Renal cortical epithelial cell (primary cell): ENCODE data around the gene PHF11. TPM values are rescaled to one million over a fixed set of nuclear protein-coding genes. Genes with fewer than 3 reads are reported as not detected.

Source experiments
- DNase-seq: peaks from one replicate; pipeline ENCODE4 v3.0.0-alpha.2; 2011; ENCODE audit warnings: low read depth
- total RNA-seq: library from RNA; depleted of rRNA; stranded (reverse); fragments of >200 nt; gene quantifications from 2 replicates; pipeline ENCODE4 v1.2.3, GENCODE V29; 2014

PHF11 gene
- total RNA-seq, 1 donor from 2014 or later = 25.3 TPM

DNA sequence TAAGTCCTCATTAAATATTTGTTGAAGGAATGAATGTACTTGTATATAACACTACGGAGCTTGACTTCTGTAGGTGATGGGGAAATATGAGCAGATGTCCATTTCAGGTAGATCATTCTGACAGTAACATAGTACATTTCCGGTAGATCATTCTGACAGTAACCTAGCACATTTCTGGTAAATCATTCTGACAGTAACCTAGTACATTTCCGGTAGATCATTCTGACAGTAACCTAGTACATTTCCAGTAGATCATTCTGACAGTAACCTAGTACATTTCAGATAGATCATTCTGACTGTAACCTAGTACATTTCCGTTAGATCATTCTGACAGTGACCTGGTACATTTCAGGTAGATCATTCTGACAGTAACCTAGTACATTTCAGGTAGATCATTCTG is 2.5 kb downstream of the PHF11 start:
- DNase-seq = no peak

DNA sequence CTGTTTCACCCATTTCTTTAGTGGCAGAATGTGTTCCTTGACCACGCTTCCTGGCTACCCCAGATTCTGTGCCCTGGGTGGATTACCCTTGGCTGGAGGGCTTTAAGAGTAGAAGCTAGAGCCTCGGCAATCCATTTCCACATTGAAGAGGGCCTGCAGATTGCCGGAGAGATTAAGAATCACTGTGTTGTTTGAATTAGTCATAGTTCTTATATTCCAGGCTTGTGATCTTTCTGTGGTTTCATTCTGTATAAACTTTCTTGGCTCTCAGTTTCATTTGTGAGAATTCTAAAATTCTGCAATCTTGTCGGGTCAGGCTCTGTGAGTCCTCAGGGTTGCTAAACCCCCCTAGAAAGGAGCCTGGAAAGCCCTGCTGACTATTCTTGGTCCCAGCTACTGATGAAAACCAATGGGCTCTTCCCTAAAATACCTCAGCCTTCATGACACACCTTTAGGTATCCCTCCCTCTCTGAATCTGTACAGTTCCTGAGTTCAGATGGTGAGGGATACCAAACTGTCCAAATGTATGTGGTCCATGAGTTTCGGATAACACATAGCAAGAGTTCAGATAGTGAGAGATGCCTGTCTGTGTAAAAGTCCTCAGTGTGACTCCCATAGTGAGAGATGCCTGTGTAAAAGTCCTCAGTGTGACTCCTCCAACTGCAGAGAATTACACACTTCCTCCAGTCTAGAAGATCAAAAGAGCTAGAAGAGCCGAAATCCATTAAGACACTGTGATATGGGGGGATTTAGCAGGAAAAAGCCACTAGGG is 4.3 kb downstream of the PHF11 start:
- peak; percentile 23 for DNase-seq

- no peak for DNase-seq
Observed at GRCh38 chr13:49502954-49503353, 7.2 kb downstream of the PHF11 start.

DNA sequence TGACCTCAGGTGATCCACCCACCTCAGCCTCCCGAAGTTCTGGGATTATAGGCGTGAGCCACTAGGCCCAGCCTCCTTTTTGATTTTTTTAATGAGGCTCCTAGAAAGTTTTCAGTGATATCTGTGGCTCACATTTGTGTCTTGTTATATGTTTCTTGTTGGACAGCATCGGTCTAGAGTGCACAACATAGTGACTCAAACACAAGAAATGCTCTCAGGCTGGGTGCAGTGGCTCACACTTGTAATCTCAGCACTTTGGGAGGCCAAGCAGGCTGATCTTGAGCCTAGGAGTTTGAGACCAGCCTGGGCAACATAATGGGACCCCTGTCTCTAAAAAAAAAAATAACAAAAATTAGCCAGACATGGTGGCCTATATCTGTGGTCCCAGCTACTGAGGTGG is 8.2 kb downstream of the PHF11 start:
- DNase-seq = no peak

- DNase-seq = no peak
Observed at GRCh38 chr13:49512578-49512977, 16.8 kb downstream of the PHF11 start.

- no peak for DNase-seq
Observed at GRCh38 chr13:49516467-49516866, 20.7 kb downstream of the PHF11 start.

DNA sequence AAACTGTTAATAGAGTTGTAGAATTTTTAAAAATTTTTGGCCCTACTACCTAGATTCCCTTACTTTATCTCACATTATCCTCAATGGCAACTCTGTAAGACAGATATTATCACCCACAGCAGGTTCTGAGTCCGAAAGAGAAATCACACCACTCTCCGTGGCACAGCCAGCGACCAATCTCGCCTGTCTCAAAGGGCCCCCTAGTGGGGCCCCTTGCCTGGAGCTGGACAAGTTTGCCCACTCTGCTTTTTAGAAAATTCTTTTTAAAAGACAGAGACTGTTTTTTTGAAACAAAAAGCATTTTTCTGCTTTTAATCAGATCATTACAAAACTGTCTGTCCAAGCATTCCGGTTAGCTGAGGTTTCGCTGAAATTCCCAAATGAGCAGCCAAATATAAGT is 21.7 kb downstream of the PHF11 start:
- DNase-seq = no peak

DNA sequence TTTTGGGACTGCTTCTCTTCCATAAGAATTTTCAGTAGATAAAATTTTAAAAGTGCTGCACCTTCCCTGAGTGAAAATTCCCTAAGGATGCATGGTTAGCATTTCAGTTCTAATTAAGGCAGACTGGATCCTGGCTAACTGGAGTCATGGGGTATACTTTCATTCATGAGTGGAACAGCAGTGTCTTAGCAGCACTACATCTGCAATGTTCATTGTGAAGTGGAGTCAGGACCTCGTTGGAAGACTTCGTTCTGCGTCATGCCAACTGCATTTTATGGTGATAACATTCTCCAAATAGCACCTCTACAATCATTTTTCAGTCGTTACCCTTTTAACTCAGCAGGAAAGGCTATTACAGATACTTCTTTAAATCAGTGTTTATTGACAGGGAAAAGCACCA is 25.5 kb downstream of the PHF11 start:
- no peak for DNase-seq

DNA sequence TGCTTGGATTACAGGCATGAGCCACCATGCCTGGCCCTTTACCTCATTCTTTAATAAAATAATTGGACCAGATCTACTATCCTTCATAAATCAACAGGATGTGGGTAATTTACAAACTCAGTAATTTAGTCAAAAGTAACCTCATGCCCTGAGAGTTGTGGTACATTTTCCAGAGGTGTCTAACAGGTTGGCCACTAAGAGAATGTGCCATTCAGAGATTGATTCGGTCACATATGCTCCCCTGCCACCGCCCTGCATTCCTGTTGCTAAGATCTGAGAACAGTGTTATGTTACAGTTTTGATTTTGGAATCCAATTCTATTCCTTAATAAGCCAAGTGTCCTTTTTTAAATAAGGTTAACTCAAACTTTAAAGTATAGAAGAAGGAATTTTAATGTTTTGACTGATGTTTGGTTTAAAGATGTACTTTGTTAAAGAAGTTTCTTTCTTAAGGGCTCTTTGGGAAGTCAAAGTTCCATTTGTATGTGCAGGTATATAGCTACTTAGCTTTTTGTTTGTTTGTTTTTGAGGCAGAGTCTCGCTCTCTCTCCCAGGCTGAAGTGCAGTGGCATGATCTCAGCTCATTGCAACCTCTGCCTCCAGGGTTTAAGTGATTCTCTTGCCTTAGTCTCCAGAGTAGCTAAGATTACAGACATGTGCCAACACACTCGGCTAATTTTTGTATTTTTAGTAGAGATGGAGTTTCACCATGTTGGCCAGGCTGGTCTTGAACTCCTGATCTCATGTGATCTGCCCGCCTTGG is 29.2 kb downstream of the PHF11 start:
- DNase-seq = no peak

DNA sequence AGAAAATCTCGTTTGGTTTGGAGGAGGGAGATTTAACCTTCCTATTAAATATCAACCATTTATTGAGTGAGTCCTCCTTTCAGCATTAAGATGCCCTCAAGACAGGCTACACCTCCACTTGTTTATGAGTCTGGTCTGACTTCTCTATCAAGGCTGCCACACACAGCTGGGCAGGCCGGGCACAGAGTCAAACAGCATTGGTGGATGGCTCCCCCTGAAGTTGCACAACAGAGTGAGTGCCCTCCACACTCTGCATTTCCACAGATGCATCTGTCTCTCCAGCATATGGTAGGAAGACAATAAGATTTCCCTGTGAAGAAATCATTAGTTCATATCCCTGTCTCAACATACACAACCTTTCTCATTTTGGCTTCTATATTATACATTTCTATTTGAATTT is 31.4 kb downstream of the PHF11 start:
- DNase-seq = no peak

DNA sequence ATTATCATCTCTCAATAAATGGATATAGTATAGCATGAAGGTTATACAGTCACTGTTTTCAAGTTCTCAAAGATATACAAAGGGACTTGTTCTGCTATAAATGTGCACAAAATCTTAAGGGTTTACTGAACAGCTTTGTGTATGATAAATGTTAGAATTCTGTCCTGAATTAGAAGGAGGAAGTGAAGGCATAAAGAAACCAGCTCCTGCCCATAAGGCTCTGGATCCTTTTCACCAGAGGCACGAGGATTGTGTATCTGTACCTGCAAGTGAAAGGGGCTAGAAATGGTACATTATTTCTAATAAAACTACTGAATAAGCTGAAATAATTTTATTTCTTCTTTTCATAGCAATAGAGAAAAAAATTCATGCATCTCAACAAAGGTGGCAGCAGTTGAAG is 32.4 kb downstream of the PHF11 start:
- no peak for DNase-seq

GRCh38 chr13:49530457-49530856 is 34.7 kb downstream of the PHF11 start:
- DNase-seq = peak; percentile 31

GRCh38 chr13:49532593-49532992 is 36.8 kb downstream of the PHF11 start:
- peak; percentile 49 for DNase-seq

- no peak for DNase-seq
Observed at GRCh38 chr13:49533011-49533410, 37.3 kb downstream of the PHF11 start.

DNA sequence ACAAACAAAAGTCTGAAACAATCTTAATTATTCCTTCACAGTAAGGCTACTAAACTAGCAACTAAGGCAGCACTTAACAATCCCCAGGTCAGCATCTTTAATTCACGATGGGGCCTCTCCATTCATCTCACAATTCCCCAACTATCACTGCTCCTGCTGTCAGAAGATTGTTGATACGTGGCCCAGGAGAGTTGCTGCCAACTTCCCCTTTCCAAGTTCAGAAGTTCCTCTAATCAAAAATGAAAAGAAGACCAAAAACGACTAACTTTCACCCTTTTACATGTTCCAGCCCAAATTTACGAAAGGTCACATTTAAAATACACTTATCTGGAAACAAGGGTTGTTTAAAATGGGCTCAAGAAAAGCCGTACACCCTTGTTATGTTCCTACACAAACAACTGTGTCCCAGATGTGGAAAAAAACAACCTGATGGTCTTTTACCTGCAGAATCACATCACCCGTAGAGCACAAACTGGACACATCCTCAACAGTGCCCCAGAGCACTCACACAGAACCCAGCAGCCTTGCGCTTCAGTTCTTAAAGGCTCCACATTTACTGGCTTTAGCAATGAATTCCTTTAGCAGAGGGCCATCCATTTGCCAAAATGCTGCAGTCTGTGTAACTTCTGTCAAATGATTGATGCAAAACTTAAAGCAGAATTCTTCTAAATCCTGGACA is 38.0 kb downstream of the PHF11 start:
- no peak for DNase-seq

DNA sequence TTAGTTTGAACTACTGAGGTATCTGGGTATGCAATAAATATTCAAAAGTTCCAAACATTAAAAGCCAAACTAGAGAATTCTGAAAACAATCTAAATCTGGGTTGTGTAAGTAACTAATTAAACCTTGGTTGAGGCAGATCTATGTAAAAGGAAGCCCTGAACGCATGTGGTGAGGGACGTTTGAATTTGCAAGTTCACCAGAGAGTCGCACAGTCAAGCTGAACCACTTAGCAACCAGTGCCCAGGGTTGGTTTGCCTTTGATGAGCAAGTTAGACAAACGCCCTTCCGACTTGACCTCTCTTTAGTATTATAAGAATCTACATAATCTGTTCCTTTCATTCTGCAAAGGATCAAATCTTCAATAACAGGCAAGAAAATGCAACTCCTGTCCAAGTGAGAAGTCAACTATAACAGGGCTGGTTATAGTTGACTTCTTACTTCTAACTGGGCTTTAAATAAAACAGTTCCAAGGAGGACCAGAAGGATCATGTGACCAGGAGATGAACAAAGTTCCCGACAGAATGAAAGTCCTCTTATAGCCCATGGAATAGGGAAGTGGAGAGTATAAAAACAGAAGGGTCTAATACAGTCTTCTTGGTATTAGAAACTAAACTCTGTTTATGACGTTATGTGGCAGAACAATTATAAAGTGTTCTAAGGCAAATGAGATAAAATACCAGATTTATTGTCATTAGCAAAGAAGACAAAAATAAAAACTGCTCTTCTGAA is 40.6 kb downstream of the PHF11 start:
- no peak for DNase-seq

DNA sequence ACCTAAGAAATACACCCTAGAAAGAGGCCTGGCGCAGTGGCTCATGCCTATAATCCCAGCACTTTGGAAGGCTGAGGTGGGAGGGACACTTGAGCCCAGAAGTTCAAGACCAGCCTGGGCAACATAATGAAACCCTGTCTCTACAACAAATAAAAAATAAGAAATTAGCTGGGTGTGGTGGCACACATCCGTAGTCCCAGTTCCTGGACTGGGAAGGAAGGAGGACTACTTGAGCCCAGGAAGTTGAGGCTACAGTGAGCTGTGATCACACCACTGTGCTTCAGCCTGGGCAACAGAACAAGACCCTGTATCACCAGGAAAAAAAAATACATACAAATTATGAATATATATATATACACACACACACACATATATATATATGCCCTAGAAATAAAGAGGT is 42.7 kb downstream of the PHF11 start:
- DNase-seq = no peak

GRCh38 chr13:49539313-49539712 is 43.6 kb downstream of the PHF11 start:
- DNase-seq = no peak

DNA sequence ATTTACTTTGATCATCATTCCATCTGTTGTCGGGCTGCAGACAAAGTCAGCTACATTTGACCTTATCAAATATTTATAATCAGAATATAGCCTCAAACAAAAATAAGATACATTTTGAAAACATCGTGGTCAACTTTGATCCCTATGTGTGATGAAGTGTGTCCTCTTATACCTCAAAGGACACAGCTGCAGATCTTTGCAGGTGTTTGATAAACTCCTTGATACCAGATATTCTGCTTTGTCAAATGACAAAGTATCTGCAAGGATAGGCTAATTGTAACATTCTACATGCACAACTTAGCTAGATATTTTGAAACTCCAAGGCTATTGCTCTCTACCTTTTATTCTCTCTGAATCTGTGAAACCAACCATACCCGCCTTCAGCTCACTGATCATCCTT is 44.0 kb downstream of the PHF11 start:
- no peak for DNase-seq

GRCh38 chr13:49540552-49540951 is 44.8 kb downstream of the PHF11 start:
- DNase-seq = peak; percentile 74

- DNase-seq = no peak
Observed at GRCh38 chr13:49543656-49544055, 47.9 kb downstream of the PHF11 start.

DNA sequence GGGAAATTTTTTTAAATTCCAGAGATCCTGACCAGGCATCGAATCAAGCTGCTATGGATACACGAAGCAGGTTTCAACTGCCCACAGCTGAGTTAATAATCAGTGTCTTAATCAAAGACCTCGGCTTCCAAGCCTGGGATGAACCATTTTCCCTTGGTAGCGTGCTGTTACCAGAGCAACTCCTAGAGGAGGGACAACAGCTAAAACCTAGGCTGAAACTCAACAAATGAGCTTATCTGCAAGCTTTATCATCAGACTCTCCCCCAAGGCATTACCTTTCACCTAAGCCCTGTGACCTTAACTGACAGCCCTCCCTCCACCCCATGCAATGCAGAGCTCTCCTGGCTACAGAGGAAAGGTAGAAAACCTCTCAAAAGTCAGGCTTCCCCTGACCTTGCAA is 49.9 kb downstream of the PHF11 start:
- DNase-seq = no peak
